ENCODE measurements around the gene ASAP2.

DNA sequence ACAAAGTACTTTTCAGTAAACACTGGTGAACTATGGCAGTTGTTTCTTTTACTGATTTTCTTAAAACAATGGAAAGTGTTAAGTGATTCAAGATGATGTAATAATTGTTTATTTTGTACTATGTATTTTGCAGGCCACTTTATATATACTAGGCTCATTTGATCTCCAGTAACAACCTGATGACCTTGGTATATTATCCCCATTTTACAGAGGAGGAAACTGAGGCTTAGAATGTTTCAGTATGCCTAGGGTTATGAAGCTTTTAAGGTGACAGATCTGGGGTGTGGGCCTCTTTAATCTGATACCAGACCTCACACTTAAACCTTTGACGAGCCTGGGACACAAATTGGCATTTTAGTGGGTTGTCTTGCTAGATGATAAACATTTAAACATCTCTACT, 153.5 kb downstream of the ASAP2 start:
- TF ChIP-seq POLR2AphosphoS5 (IDR thresholded peaks at IDR 0.05) (no peak), POLR2A (IDR thresholded peaks at IDR 0.05) (no peak)
- TF ChIP-seq, protein P1, sequence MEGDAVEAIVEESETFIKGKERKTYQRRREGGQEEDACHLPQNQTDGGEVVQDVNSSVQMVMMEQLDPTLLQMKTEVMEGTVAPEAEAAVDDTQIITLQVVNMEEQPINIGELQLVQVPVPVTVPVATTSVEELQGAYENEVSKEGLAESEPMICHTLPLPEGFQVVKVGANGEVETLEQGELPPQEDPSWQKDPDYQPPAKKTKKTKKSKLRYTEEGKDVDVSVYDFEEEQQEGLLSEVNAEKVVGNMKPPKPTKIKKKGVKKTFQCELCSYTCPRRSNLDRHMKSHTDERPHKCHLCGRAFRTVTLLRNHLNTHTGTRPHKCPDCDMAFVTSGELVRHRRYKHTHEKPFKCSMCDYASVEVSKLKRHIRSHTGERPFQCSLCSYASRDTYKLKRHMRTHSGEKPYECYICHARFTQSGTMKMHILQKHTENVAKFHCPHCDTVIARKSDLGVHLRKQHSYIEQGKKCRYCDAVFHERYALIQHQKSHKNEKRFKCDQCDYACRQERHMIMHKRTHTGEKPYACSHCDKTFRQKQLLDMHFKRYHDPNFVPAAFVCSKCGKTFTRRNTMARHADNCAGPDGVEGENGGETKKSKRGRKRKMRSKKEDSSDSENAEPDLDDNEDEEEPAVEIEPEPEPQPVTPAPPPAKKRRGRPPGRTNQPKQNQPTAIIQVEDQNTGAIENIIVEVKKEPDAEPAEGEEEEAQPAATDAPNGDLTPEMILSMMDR (IDR thresholded peaks at IDR 0.05) = no peak
